Transverse colon (tissue), 4 donors: ENCODE measurements around the gene CPA1. TPM values are rescaled to one million over a fixed set of nuclear protein-coding genes. Genes with fewer than 3 reads are reported as not detected.

Experiments
- DNase-seq: peaks from one replicate; pipeline ENCODE4 v3.0.0-alpha.2; 2019
- H3K27ac ChIP-seq, 4 donors: fragments of 200-600 bp; sonication (generic); 2 replicates each; pipeline ENCODE4 v1.5.1; 2016 to 2018; ENCODE audit warnings: inconsistent platforms in 4 of 4
- H3K27me3 ChIP-seq: fragments of 200-600 bp; sonication (generic); 2 replicates; pipeline ENCODE4 v1.5.1; 2017; ENCODE audit warnings: inconsistent platforms
- H3K36me3 ChIP-seq, 4 donors: fragments of 200-600 bp; sonication (generic); 2 replicates each; pipeline ENCODE4 v1.5.1; 2017 to 2019; ENCODE audit warnings: inconsistent platforms in 4 of 4
- H3K4me1 ChIP-seq, 4 donors: fragments of 200-600 bp; sonication (generic); 2 replicates each; pipeline ENCODE4 v1.5.1; 2017 to 2020; ENCODE audit warnings: inconsistent platforms in 4 of 4
- H3K4me3 ChIP-seq, 4 donors: fragments of 200-600 bp; sonication (generic); 1 replicate in 1 of 4; 2 replicates in 3 of 4; pipeline versions ENCODE4 v1.5.1 to v1.6.1; 2017 to 2019; ENCODE audit warnings: inconsistent platforms in 4 of 4
- H3K9me3 ChIP-seq, 2 donors: fragments of 200-600 bp; sonication (generic); 2 replicates each; pipeline ENCODE4 v1.5.1; 2017 to 2019; ENCODE audit warnings: inconsistent platforms in 2 of 2
- EP300 ChIP-seq: sonication (generic); formaldehyde crosslinking; IDR thresholded peaks from one replicate; pipeline ENCODE4 v1.6.1; 2017; ENCODE audit warnings: antibody characterized with exemption, low read depth
- POLR2A ChIP-seq: fragments of 450-650 bp; IDR thresholded peaks from one replicate; pipeline ENCODE4 v1.6.1; 2016; ENCODE audit warnings: antibody characterized with exemption, mild to moderate bottlenecking, moderate library complexity
- POLR2AphosphoS5 ChIP-seq, 3 donors: sonication (generic); formaldehyde crosslinking; IDR thresholded peaks; one replicate each; pipeline ENCODE4 v1.6.1; 2016; ENCODE audit warnings: antibody characterized with exemption in 3 of 3
- WGBS, 2 donors: methylation state at CpG; one replicate each; pipeline ENCODE4 v1.1.5; 2018; ENCODE audit warnings: low coverage in 1 of 2; 5-methylcytosine and 5-hydroxymethylcytosine counted together
- in situ Hi-C, 4 donors: fragments of 200-750 bp; cut with MboI; loops; one replicate each; pipeline versions ENCODE4 v1.15.0 to v1.15.1; 2017; ENCODE audit warnings: low sequenced_read_pairs in 3 of 4, low pct_ligation_motif_present in 1 of 4, low pct_unique_long_range_greater_than_20kb in 1 of 4
- intact Hi-C: fragments of 100-400 bp; cut with DNase I; formaldehyde crosslinking; loops from one replicate; pipeline ENCODE4 v1.15.1; 2023; ENCODE audit warnings: low total_unique reads
- total RNA-seq, 4 donors: library from RNA; depleted of rRNA; stranded (reverse); fragments of >200 nt; gene quantifications; one replicate each; pipeline ENCODE4 v1.1.0, GENCODE V29; 2016
- TF ChIP-seq, protein P1 (sequence below), 5 experiments: fragments of 200-600 bp in 3 of 5; fragments of 450-650 bp in 2 of 5; sonication (generic) in 3 of 5; IDR thresholded peaks; 1 replicate in 2 of 5; 2 replicates in 3 of 5; pipeline ENCODE4 v1.5.1; 2016 to 2017; ENCODE audit warnings: antibody characterized with exemption in 5 of 5, inconsistent platforms in 3 of 5, mild to moderate bottlenecking in 2 of 5, moderate library complexity in 1 of 5

The CPA1 gene
- total RNA-seq, 4 donors from 2014 or later: not detected

DNA sequence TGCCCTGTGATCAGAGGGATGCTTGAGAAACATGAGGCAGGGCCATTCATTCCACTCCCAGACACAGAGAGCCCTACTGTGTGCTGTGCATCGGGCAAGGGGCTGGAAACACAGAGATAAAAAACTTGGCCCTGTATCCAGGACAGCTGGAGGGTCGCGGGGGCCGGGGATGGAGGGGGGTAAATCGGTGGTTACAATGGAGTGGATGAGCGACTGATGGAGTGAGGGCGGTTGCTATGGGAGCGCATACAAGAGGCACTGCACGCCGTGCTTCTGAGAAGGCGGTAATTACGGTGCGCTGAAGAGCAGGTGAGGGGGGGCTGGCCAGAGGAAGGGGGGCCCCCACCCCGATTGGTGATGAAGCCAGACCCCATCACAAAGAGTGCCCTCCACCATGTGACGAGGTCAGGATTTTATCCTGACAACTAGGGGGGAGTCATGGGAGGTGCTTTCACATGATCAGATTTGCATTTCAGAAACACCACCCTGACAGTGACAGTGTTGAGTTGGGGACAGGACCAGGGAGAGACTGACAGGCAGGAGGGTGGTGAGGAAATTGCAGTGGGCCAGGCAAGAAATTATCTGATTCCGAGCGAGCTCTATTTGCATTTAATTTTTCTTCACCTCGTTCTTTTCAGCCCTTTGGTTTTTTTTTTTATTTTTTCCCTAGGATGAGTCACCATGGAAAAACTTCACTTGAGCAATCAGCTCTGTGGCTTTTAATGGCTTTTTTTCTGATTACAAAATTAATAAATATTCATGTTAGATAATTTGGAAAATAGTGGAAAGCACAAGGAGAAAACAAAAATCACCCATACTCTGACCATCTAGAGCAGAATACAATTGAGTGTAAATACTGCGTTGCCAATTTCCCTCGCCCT is 27.9 kb upstream of the CPA1 start:
- Histone ChIP-seq H3K9me3 (no peaks in the 10 kb centered on the region), H3K4me1 (peaks cover 4 to 31% (median 8%) of the 10 kb centered on the region in 4 donors), H3K36me3 (no peaks in the 10 kb centered on the region), H3K27me3 (no peaks in the 10 kb centered on the region), H3K4me3 (no peak overlapping the region), H3K27ac (peak overlapping the region; percentile 36 to 68 (median 64))
- DNase-seq: no peak
- in situ Hi-C loops (no loop called here), intact Hi-C loops (loop anchor here (2.0 kb wide), 1 partner anchor 42 kb away; no protein-coding TSS in a partner anchor)
- WGBS, 2 donors: 68 to 70% methylated on average over 17 to 20 of the region's 20 CpGs
- TF ChIP-seq, protein P1, sequence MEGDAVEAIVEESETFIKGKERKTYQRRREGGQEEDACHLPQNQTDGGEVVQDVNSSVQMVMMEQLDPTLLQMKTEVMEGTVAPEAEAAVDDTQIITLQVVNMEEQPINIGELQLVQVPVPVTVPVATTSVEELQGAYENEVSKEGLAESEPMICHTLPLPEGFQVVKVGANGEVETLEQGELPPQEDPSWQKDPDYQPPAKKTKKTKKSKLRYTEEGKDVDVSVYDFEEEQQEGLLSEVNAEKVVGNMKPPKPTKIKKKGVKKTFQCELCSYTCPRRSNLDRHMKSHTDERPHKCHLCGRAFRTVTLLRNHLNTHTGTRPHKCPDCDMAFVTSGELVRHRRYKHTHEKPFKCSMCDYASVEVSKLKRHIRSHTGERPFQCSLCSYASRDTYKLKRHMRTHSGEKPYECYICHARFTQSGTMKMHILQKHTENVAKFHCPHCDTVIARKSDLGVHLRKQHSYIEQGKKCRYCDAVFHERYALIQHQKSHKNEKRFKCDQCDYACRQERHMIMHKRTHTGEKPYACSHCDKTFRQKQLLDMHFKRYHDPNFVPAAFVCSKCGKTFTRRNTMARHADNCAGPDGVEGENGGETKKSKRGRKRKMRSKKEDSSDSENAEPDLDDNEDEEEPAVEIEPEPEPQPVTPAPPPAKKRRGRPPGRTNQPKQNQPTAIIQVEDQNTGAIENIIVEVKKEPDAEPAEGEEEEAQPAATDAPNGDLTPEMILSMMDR (IDR thresholded peaks at IDR 0.05): no peak
- TF ChIP-seq POLR2A (no peak), EP300 (no peak), POLR2AphosphoS5 (IDR thresholded peaks at IDR 0.05) (no peak)

DNA sequence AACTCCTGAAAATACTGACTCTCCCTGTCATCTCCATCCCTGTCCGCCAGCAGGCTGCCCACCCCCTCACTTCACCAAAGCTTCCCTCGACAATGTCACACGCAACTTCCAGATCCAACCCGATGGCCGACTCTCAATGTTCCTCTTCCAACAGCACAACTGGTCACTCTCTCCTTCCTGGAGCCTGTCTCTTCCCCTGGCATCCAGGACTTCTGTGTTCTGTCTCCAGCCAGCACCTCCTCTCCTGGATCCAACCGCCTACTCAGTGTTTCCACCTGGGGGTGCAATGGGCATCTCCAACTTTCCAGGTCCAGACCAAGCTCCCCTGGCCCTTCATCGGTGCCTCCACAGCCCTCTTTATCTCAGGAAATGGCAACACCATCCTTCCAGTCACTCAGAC is 27.1 kb upstream of the CPA1 start:
- TF ChIP-seq POLR2AphosphoS5 (IDR thresholded peaks at IDR 0.05) (no peak), POLR2A (no peak), EP300 (no peak)
- TF ChIP-seq, protein P1 (IDR thresholded peaks at IDR 0.05): no peak
- Histone ChIP-seq H3K36me3 (no peaks in the 10 kb centered on the region), H3K4me1 (peaks cover 4 to 31% (median 8%) of the 10 kb centered on the region in 4 donors), H3K4me3 (no peak overlapping the region), H3K27me3 (no peaks in the 10 kb centered on the region), H3K9me3 (no peaks in the 10 kb centered on the region), H3K27ac (peak overlapping the region in 3 of 4 donors; percentile 62 to 68 (median 66))
- WGBS, 2 donors: 77 to 93% methylated on average over 6 to 7 of the region's 7 CpGs
- intact Hi-C loops: loop anchor here (2.0 kb wide), 1 partner anchor 42 kb away; no protein-coding TSS in a partner anchor
- no peak for DNase-seq
- in situ Hi-C loops: no loop called here

GRCh38 chr7:130356121-130356875 is 24.0 kb upstream of the CPA1 start:
- WGBS, 2 donors: 45 to 63% methylated on average over 4 to 9 of the region's 9 CpGs
- Histone ChIP-seq H3K27me3 (no peaks in the 10 kb centered on the region), H3K27ac (peak overlapping the region; percentile 74 to 89 (median 83)), H3K9me3 (no peaks in the 10 kb centered on the region), H3K4me1 (peaks cover 4 to 24% (median 8%) of the 10 kb centered on the region in 4 donors), H3K4me3 (no peak overlapping the region), H3K36me3 (no peaks in the 10 kb centered on the region)
- in situ Hi-C loops (no loop called here), intact Hi-C loops (no loop called here)
- peak; percentile 55 to 67 (median 56) for TF ChIP-seq POLR2AphosphoS5 (IDR thresholded peaks at IDR 0.05)
- TF ChIP-seq POLR2A: no peak
- TF ChIP-seq EP300: peak; percentile 69
- TF ChIP-seq, protein P1 (IDR thresholded peaks at IDR 0.05): no peak
- peak; percentile 50 for DNase-seq
